ENCODE measurements around the gene CACNA1G. TPM values are rescaled to one million over a fixed set of nuclear protein-coding genes. Genes with fewer than 3 reads are reported as not detected.

Gene CACNA1G
- total and polyA plus RNA-seq, 10 donors, result 0.02 to 1.3 (median 0.09) TPM; not detected in 1

- TF ChIP-seq, protein P1, sequence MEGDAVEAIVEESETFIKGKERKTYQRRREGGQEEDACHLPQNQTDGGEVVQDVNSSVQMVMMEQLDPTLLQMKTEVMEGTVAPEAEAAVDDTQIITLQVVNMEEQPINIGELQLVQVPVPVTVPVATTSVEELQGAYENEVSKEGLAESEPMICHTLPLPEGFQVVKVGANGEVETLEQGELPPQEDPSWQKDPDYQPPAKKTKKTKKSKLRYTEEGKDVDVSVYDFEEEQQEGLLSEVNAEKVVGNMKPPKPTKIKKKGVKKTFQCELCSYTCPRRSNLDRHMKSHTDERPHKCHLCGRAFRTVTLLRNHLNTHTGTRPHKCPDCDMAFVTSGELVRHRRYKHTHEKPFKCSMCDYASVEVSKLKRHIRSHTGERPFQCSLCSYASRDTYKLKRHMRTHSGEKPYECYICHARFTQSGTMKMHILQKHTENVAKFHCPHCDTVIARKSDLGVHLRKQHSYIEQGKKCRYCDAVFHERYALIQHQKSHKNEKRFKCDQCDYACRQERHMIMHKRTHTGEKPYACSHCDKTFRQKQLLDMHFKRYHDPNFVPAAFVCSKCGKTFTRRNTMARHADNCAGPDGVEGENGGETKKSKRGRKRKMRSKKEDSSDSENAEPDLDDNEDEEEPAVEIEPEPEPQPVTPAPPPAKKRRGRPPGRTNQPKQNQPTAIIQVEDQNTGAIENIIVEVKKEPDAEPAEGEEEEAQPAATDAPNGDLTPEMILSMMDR (IDR thresholded peaks at IDR 0.05 in 8 of 11, conservative IDR thresholded peaks at IDR 0.05 in 3 of 11), result no peak
- TF ChIP-seq POLR2A (IDR thresholded peaks at IDR 0.05) (no peak), POLR2AphosphoS5 (IDR thresholded peaks at IDR 0.05) (no peak)
- Histone ChIP-seq H3K4me1 (peaks cover 9 to 65% (median 38%) of the 10 kb centered on the region in 6 donors), H3K4me3 (no peak overlapping the region), H3K27me3 (replicated peaks in 1 of 7) (no peaks in the 10 kb centered on the region), H3K36me3 (no peaks in the 10 kb centered on the region), H3K9me3 (no peaks in the 10 kb centered on the region), H3K27ac (no peak overlapping the region)
- no peak for DNase-seq
- intact Hi-C loops (cut with DNase I; ENCODE audit: low total_unique reads), result no loop called here
- 70 to 75% (median 72%) methylated on average over 10 of the region's 10 CpGs for WGBS, 5 donors
Observed at GRCh38 chr17:50663812-50664374, 103.4 kb downstream of the CACNA1G start.

GRCh38 chr17:50664788-50665458 lies 104.4 kb downstream of the CACNA1G start:
- Histone ChIP-seq H3K4me1 (peaks cover 9 to 55% (median 32%) of the 10 kb centered on the region in 6 donors), H3K27me3 (replicated peaks in 1 of 7) (no peaks in the 10 kb centered on the region), H3K36me3 (no peaks in the 10 kb centered on the region), H3K27ac (no peak overlapping the region), H3K4me3 (no peak overlapping the region), H3K9me3 (no peaks in the 10 kb centered on the region)
- WGBS, 5 donors, result 86 to 94% (median 89%) methylated on average over 12 of the region's 12 CpGs
- TF ChIP-seq POLR2AphosphoS5 (IDR thresholded peaks at IDR 0.05) (no peak), POLR2A (IDR thresholded peaks at IDR 0.05) (no peak)
- TF ChIP-seq, protein P1 (IDR thresholded peaks at IDR 0.05 in 8 of 11, conservative IDR thresholded peaks at IDR 0.05 in 3 of 11), result no peak
- intact Hi-C loops (cut with DNase I; ENCODE audit: low total_unique reads), result no loop called here
- no peak for DNase-seq

GRCh38 chr17:50665838-50666237 lies 105.3 kb downstream of the CACNA1G start:
- WGBS, 5 donors, result 73 to 95% (median 81%) methylated on average over 5 of the region's 5 CpGs

DNA sequence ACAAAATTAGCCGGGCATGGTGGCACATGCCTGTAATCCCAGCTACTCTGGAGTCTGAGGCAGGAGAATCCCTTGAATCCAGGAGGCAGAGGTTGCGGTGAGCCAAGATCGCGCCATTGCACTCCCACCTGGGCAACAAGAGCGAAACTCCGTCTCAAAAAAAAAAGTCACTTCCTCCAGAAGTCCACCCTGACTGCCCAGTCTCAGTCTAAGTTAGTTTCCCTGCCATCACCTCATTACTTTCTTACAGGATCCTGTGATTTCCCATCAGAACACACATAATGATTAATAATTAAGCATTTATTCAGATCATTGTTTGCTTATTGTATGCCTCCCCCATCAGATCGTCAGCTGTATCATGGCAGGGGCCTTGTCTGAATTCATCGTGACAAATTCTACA lies 105.8 kb downstream of the CACNA1G start:
- Histone ChIP-seq H3K4me1 (peaks cover 2 to 41% (median 20%) of the 10 kb centered on the region in 6 donors), H3K27ac (no peak overlapping the region), H3K27me3 (replicated peaks in 1 of 7) (no peaks in the 10 kb centered on the region), H3K9me3 (no peaks in the 10 kb centered on the region), H3K36me3 (no peaks in the 10 kb centered on the region), H3K4me3 (no peak overlapping the region)
- TF ChIP-seq, protein P1 (IDR thresholded peaks at IDR 0.05 in 8 of 11, conservative IDR thresholded peaks at IDR 0.05 in 3 of 11), result no peak
- TF ChIP-seq POLR2A (IDR thresholded peaks at IDR 0.05) (no peak), POLR2AphosphoS5 (IDR thresholded peaks at IDR 0.05) (no peak)
- intact Hi-C loops (cut with DNase I; ENCODE audit: low total_unique reads), result no loop called here
- no peak for DNase-seq
- WGBS, 5 donors, result 92 to 96% (median 95%) methylated on average over 8 of the region's 8 CpGs

More at GRCh38 chr17:50665838-50666237, 105.3 kb downstream of the CACNA1G start:
- H3K9me3 ChIP-seq, result no peaks in the 10 kb centered on the region
- DNase-seq, result no peak
- intact Hi-C loops (cut with DNase I; ENCODE audit: low total_unique reads), result no loop called here
- no peak overlapping the region for H3K4me3 ChIP-seq
- H3K27me3 ChIP-seq (replicated peaks in 1 of 7), result no peaks in the 10 kb centered on the region
- no peaks in the 10 kb centered on the region for H3K36me3 ChIP-seq
- no peak for TF ChIP-seq POLR2A (IDR thresholded peaks at IDR 0.05)
- TF ChIP-seq, protein P1 (IDR thresholded peaks at IDR 0.05 in 8 of 11, conservative IDR thresholded peaks at IDR 0.05 in 3 of 11), result no peak
- TF ChIP-seq POLR2AphosphoS5 (IDR thresholded peaks at IDR 0.05), result no peak
- peaks cover 7 to 46% (median 23%) of the 10 kb centered on the region in 6 donors for H3K4me1 ChIP-seq
- no peak overlapping the region for H3K27ac ChIP-seq

Measured in spleen (tissue), 11 donors.